SK-N-SH treated with all-trans-retinoic acid at 6 μM for 48 hours (cell line): ENCODE measurements around the gene FRYL.
"Not testable (repeated sequence)": the region's sequence is repeated elsewhere in the genome, so short reads cannot be mapped to it uniquely, and the experiment has no call there.

Source experiments
- ARNTL ChIP-seq: fragments of 450-650 bp; formaldehyde crosslinking; IDR thresholded peaks from 2 replicates; pipeline ENCODE4 v1.5.0; 2020; ENCODE audit warnings: low read depth, mild to moderate bottlenecking, moderate library complexity, borderline replicate concordance
- CREB5 ChIP-seq: fragments of 250-450 bp; sonication (Bioruptor Pico); IDR thresholded peaks from 2 replicates; pipeline ENCODE4 v1.5.1; 2020; ENCODE audit warnings: low read depth, mild to moderate bottlenecking, moderate library complexity
- CSDC2 ChIP-seq: fragments of 250-450 bp; sonication (Bioruptor Pico); IDR thresholded peaks from 2 replicates; pipeline ENCODE4 v1.5.0; 2020; ENCODE audit warnings: mild to moderate bottlenecking, moderate library complexity
- CSRNP3 ChIP-seq: fragments of 250-450 bp; sonication (Bioruptor Pico); IDR thresholded peaks from 2 replicates; pipeline ENCODE4 v1.5.1; 2021; ENCODE audit warnings: mild to moderate bottlenecking, moderate library complexity
- GLIS3 ChIP-seq: fragments of 250-450 bp; sonication (Bioruptor Pico); IDR thresholded peaks from 2 replicates; pipeline ENCODE4 v1.5.0; 2020; ENCODE audit warnings: mild to moderate bottlenecking, moderate library complexity
- ISL1 ChIP-seq: fragments of 250-450 bp; sonication (Bioruptor Pico); IDR thresholded peaks from 2 replicates; pipeline ENCODE4 v2.1.2; 2022; ENCODE audit warnings: mild to moderate bottlenecking, moderate library complexity
- PATZ1 ChIP-seq: fragments of 250-450 bp; sonication (Bioruptor Pico); IDR thresholded peaks from 2 replicates; pipeline ENCODE4 v1.8.0; 2020; ENCODE audit warnings: mild to moderate bottlenecking, moderate library complexity, borderline replicate concordance
- POU6F1 ChIP-seq: fragments of 250-450 bp; sonication (Bioruptor Pico); IDR thresholded peaks from 2 replicates; pipeline ENCODE4 v1.8.0; 2021; ENCODE audit warnings: low read depth, mild to moderate bottlenecking, moderate library complexity, borderline replicate concordance
- TOX ChIP-seq: fragments of 250-450 bp; sonication (Bioruptor Pico); IDR thresholded peaks from 2 replicates; pipeline ENCODE4 v1.8.0; 2021; ENCODE audit warnings: mild to moderate bottlenecking, moderate library complexity, borderline replicate concordance
- ZC3H10 ChIP-seq: fragments of 250-450 bp; sonication (Bioruptor Pico); IDR thresholded peaks from 2 replicates; pipeline ENCODE4 v1.5.1; 2021; ENCODE audit warnings: mild to moderate bottlenecking, moderate library complexity
- ZFP3 ChIP-seq: fragments of 250-450 bp; sonication (Bioruptor Pico); IDR thresholded peaks from 2 replicates; pipeline ENCODE4 v1.5.0; 2020; ENCODE audit warnings: mild to moderate bottlenecking, moderate library complexity
- ZFP30 ChIP-seq: fragments of 450-650 bp; formaldehyde crosslinking; IDR thresholded peaks from 2 replicates; pipeline ENCODE4 v1.5.0; 2022; ENCODE audit warnings: mild to moderate bottlenecking, moderate library complexity
- ZNF565 ChIP-seq: fragments of 450-650 bp; formaldehyde crosslinking; conservative IDR thresholded peaks from 2 replicates; pipeline ENCODE4 v1.5.0; 2020; ENCODE audit warnings: low read depth, mild to moderate bottlenecking, moderate library complexity

GRCh38 chr4:48638586-48638985 lies 141.5 kb downstream of the FRYL start:
- not testable (repeated sequence) for TF ChIP-seq ZFP3 (CRISPR knock-in tag); ZNF565 (CRISPR knock-in tag); ZFP30 (CRISPR knock-in tag); TOX; ZC3H10 (CRISPR knock-in tag); GLIS3 (CRISPR knock-in tag); PATZ1; CREB5 (CRISPR knock-in tag); CSDC2 (CRISPR knock-in tag); ISL1 (CRISPR knock-in tag); CSRNP3 (CRISPR knock-in tag); POU6F1 (CRISPR knock-in tag); ARNTL
